GM21447 (cell line): Measurements from ENCODE around the gene PTOV1.
A peak's percentile ranks its signal among the peaks of the same experiment; 100 is the strongest.

ENCODE experiments used
- ATAC-seq: cut with Tn5 transposase; IDR thresholded peaks from one replicate; pipeline ENCODE4 v1.9.1; 2021; ENCODE audit not compliant: unreplicated experiment

Gene PTOV1

GRCh38 chr19:49850487-49851342 is at the start of gene PTOV1:
TSS of gene PTOV1 (plus strand) at chr19:49851159.
- peak; percentile 74 for ATAC-seq

- ATAC-seq: no peak
Measured at GRCh38 chr19:49801401-49801888, 49.5 kb upstream of the PTOV1 start.

GRCh38 chr19:49801966-49802661 is 48.8 kb upstream of the PTOV1 start:
- no peak for ATAC-seq

- ATAC-seq: no peak
Measured at GRCh38 chr19:49802836-49803528, 48.0 kb upstream of the PTOV1 start.

GRCh38 chr19:49803529-49803856 is 47.5 kb upstream of the PTOV1 start:
- no peak for ATAC-seq

GRCh38 chr19:49805822-49806619 is 44.9 kb upstream of the PTOV1 start:
- ATAC-seq: no peak

- ATAC-seq: no peak
Measured at GRCh38 chr19:49806620-49806959, 44.4 kb upstream of the PTOV1 start.

GRCh38 chr19:49807058-49807903 is 43.7 kb upstream of the PTOV1 start:
- ATAC-seq: no peak

GRCh38 chr19:49807904-49808675 is 42.9 kb upstream of the PTOV1 start:
- ATAC-seq: no peak

- ATAC-seq: no peak
Measured at GRCh38 chr19:49808711-49809159, 42.2 kb upstream of the PTOV1 start.

GRCh38 chr19:49809160-49809940 is 41.6 kb upstream of the PTOV1 start:
- ATAC-seq: no peak

- ATAC-seq: no peak
Measured at GRCh38 chr19:49809941-49810389, 41.0 kb upstream of the PTOV1 start.

- ATAC-seq: no peak
Measured at GRCh38 chr19:49811328-49811727, 39.6 kb upstream of the PTOV1 start.

GRCh38 chr19:49812452-49812996 is 38.4 kb upstream of the PTOV1 start:
- ATAC-seq: no peak

- peak; percentile 56 for ATAC-seq
Measured at GRCh38 chr19:49812997-49813861, 37.7 kb upstream of the PTOV1 start, which contains the start of gene FUZ. TSS of gene FUZ (minus strand) at chr19:49813292. CDS start at chr19:49813106, 186 bp downstream.

GRCh38 chr19:49814010-49814409 is 36.9 kb upstream of the PTOV1 start:
- ATAC-seq: no peak

- no peak for ATAC-seq
Measured at GRCh38 chr19:49816590-49816989, 34.4 kb upstream of the PTOV1 start.
